GM23248 (cell line): ENCODE measurements around the gene KCNQ2. TPM values are rescaled to one million over a fixed set of nuclear protein-coding genes. Genes with fewer than 3 reads are reported as not detected.

Experiments
- DNase-seq: peaks from one replicate; pipeline ENCODE4 v3.0.0-alpha.2; 2015
- H2AFZ ChIP-seq: fragments of 200-600 bp; sonication (generic); 2 replicates; pipeline ENCODE4 v1.6.1; 2016; ENCODE audit warnings: antibody characterized with exemption
- H3F3A ChIP-seq: fragments of 200-600 bp; sonication (generic); 2 replicates; pipeline ENCODE4 v1.6.1; 2016; ENCODE audit warnings: mild to moderate bottlenecking, antibody characterized with exemption, mixed run types; ENCODE audit not compliant: insufficient read depth
- H3K27ac ChIP-seq: fragments of 200-600 bp; sonication (generic); 2 replicates; pipeline ENCODE4 v1.5.1; 2016; ENCODE audit warnings: mild to moderate bottlenecking
- H3K27me3 ChIP-seq: fragments of 200-600 bp; sonication (generic); replicated peaks from 2 replicates; pipeline ENCODE4 v1.6.1; 2016; ENCODE audit warnings: mild to moderate bottlenecking; ENCODE audit not compliant: insufficient read depth
- H3K36me3 ChIP-seq: fragments of 200-600 bp; sonication (generic); 2 replicates; pipeline ENCODE4 v1.6.1; 2016; ENCODE audit warnings: low read depth, mild to moderate bottlenecking
- H3K4me1 ChIP-seq: fragments of 200-600 bp; sonication (generic); 2 replicates; pipeline ENCODE4 v1.6.1; 2016; ENCODE audit warnings: mild to moderate bottlenecking; ENCODE audit not compliant: insufficient read depth
- H3K4me2 ChIP-seq: fragments of 200-600 bp; sonication (generic); one replicate; pipeline ENCODE4 v1.6.1; 2016; ENCODE audit warnings: mild to moderate bottlenecking; ENCODE audit not compliant: unreplicated experiment
- H3K4me3 ChIP-seq: fragments of 200-600 bp; sonication (generic); 2 replicates; pipeline ENCODE4 v1.5.1; 2016; ENCODE audit warnings: mild to moderate bottlenecking
- H3K79me2 ChIP-seq: fragments of 200-600 bp; sonication (generic); 2 replicates; pipeline ENCODE4 v1.6.1; 2016; ENCODE audit warnings: mild to moderate bottlenecking; ENCODE audit not compliant: insufficient read depth
- H3K9ac ChIP-seq: fragments of 200-600 bp; sonication (generic); 2 replicates; pipeline ENCODE4 v1.6.1; 2016; ENCODE audit warnings: mild to moderate bottlenecking
- H3K9me2 ChIP-seq: fragments of 200-600 bp; sonication (generic); 2 replicates; pipeline ENCODE4 v1.6.1; 2016; ENCODE audit warnings: mixed run types, mild to moderate bottlenecking, moderate library complexity; ENCODE audit not compliant: insufficient read depth
- H3K9me3 ChIP-seq: fragments of 200-600 bp; sonication (generic); one replicate; pipeline ENCODE4 v1.6.1; 2017; ENCODE audit warnings: low read depth
- H4K20me1 ChIP-seq: fragments of 200-600 bp; sonication (generic); 2 replicates; pipeline ENCODE4 v1.6.0; 2016; ENCODE audit not compliant: insufficient read depth
- EZH2 ChIP-seq: fragments of 200-600 bp; sonication (generic); IDR thresholded peaks from 2 replicates; pipeline ENCODE4 v1.6.1; 2018; ENCODE audit warnings: antibody characterized with exemption, mild to moderate bottlenecking; ENCODE audit not compliant: insufficient read depth, poor library complexity, severe bottlenecking
- EZH2phosphoT487 ChIP-seq: fragments of 200-600 bp; sonication (generic); IDR thresholded peaks from 2 replicates; pipeline ENCODE4 v1.6.1; 2018; ENCODE audit warnings: antibody characterized with exemption, moderate library complexity, mild to moderate bottlenecking, low read depth; ENCODE audit not compliant: insufficient read depth
- WGBS, 2 experiments: methylation state at CpG; one replicate each; pipeline ENCODE4 v1.1.6; 2015 to 2017; ENCODE audit warnings: low lambda C conversion rate in 2 of 2, low coverage in 1 of 2; ENCODE audit errors: missing lambda C conversion rate in 2 of 2; 5-methylcytosine and 5-hydroxymethylcytosine counted together
- in situ Hi-C: fragments of 300-500 bp; cut with MboI; formaldehyde crosslinking; loops from 2 replicates; pipeline ENCODE4 v1.15.0; 2020
- polyA plus RNA-seq: library from polyadenylated mRNA; unstranded; fragments of >200 nt; fragmentation: Nextera tagmentation; extraction: Ambion mirVana; gene quantifications from 2 replicates; pipeline ENCODE4 v1.2.1, GENCODE V29; 2016
- total RNA-seq: library from RNA; depleted of rRNA; stranded (reverse); fragments of >200 nt; shearing (Covaris generic); gene quantifications from 2 replicates; pipeline ENCODE4 v1.2.3, GENCODE V29; 2014

Gene KCNQ2
- total and polyA plus RNA-seq, 2 experiments from 2014 or later = 0.38 TPM; not detected in 1

DNA sequence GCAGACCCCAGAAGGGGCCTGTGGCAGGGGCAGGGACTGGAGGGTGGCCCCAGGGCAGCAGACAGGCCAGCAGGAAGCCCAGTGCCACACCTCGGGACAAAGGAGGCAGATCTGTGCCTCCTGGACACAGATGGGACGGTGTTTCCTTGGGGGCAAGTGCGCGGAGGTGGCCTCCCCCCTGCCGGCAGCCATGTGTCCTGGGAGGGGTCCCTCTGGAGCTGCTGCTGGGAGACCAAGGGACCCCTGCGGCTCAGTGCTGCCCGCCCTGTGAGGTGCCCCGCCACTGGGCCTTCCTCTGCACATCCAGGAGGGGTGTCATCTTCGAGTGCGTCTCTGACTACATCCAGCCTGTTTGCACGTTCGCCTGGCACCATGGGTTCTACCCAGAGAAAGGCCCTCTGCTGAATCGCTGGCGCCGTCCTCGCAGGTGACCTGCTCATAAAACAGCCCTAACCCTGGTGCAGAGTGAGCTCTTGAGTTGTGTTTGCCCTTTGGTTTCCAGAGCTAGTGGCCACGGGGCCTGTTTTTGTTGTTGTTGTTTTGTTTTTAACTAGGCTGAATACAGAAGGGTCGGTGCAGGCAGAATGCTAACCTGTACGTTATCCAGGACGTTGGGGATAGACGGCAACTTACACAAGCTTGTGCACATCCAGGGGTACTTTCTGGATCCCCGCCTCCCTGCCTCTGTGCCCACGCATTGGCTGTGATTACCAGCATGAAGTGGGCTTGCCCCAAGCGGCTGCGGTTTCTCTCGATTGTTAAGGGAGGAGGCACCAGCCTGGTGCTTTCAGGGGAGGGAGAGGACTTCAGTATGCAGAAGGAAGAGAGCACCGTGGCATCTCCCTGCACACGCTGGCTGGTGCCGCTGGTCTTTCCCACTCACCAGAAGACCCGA is 1.3 kb upstream of the KCNQ2 start:
- no peaks in the 10 kb centered on the region for H3F3A ChIP-seq
- H3K36me3 ChIP-seq = no peaks in the 10 kb centered on the region
- no peak for DNase-seq
- no peaks in the 10 kb centered on the region for H3K9me3 ChIP-seq
- no peaks in the 10 kb centered on the region for H4K20me1 ChIP-seq
- peaks cover 45% of the 10 kb centered on the region for H3K27me3 ChIP-seq
- no peak overlapping the region for H3K9ac ChIP-seq
- H3K4me2 ChIP-seq = no peak overlapping the region
- no peak overlapping the region for H3K4me3 ChIP-seq
- in situ Hi-C loops = no loop called here
- no peak overlapping the region for H2AFZ ChIP-seq
- 20 to 23% methylated on average over 25 to 30 of the region's 30 CpGs for WGBS, 2 experiments
- H3K27ac ChIP-seq = no peak overlapping the region
- H3K9me2 ChIP-seq = no peaks in the 10 kb centered on the region
- H3K79me2 ChIP-seq = no peaks in the 10 kb centered on the region
- no peaks in the 10 kb centered on the region for H3K4me1 ChIP-seq
- TF ChIP-seq EZH2 (no peak), EZH2phosphoT487 (no peak)

DNA sequence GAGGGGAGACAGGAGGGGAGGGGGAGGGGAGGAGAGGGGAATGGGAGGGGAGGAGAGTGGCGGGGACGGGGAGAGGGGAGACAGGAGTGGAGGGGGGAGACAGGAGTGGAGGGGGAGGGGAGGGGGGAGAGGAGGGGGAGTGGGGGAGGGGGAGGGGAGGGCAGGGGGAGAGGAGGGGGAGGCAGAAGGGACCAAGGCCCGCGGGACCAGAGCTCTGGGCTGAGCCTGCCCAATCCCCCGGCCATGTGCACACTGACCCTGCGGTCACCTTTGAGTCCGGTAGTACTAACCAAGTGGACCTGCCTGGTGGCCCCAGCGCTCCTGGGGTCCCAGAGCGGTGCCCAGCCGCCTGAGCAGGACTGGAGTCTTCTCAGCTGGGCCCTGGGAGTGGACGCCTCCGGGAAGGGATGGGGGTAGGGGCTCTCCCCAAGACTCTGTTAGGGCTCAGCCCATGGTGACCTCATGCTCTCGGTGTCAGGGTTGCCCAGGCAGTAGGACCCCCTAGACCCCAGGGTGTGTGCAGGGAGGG is 471 bp upstream of the KCNQ2 start:
- no peak overlapping the region for H3K9ac ChIP-seq
- no peak for DNase-seq
- H3K9me2 ChIP-seq = no peaks in the 10 kb centered on the region
- no peak overlapping the region for H3K4me2 ChIP-seq
- no peaks in the 10 kb centered on the region for H3K36me3 ChIP-seq
- H3K79me2 ChIP-seq = no peaks in the 10 kb centered on the region
- no peak overlapping the region for H3K4me3 ChIP-seq
- H3K4me1 ChIP-seq = no peaks in the 10 kb centered on the region
- 43 to 47% methylated on average over 9 to 13 of the region's 13 CpGs for WGBS, 2 experiments
- H3F3A ChIP-seq = no peaks in the 10 kb centered on the region
- H4K20me1 ChIP-seq = no peaks in the 10 kb centered on the region
- in situ Hi-C loops = no loop called here
- TF ChIP-seq EZH2phosphoT487 (no peak), EZH2 (no peak)
- no peaks in the 10 kb centered on the region for H3K9me3 ChIP-seq
- no peak overlapping the region for H3K27ac ChIP-seq
- no peak overlapping the region for H2AFZ ChIP-seq
- H3K27me3 ChIP-seq = peaks cover 51% of the 10 kb centered on the region

DNA sequence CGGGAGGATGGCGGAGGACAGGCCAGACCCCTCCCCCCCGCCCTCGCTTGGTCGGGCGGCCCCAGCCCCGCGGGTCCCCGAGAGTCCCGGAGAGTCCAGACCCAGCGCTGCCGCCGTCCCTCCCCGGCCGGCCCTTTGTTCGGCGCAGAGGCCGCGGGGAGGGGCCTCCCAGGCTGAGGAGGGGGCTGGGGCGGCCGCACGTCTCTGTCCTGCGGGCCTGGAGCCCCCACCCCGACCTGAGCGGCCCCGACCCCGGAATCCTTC is 806 bp downstream of the KCNQ2 start:
- no peak for DNase-seq
- no peak overlapping the region for H3K9ac ChIP-seq
- no peak overlapping the region for H3K4me2 ChIP-seq
- in situ Hi-C loops = no loop called here
- H3K4me1 ChIP-seq = no peaks in the 10 kb centered on the region
- peaks cover 61% of the 10 kb centered on the region for H3K27me3 ChIP-seq
- no peaks in the 10 kb centered on the region for H3K36me3 ChIP-seq
- WGBS, 2 experiments = 5% methylated on average over 14 of the region's 27 CpGs; no CpG with 5 or more reads in 1 of the 2 experiments
- no peak for TF ChIP-seq EZH2
- no peak for TF ChIP-seq EZH2phosphoT487
- H3K27ac ChIP-seq = no peak overlapping the region
- H3K79me2 ChIP-seq = no peaks in the 10 kb centered on the region
- H3K4me3 ChIP-seq = no peak overlapping the region
- H3F3A ChIP-seq = no peaks in the 10 kb centered on the region
- no peak overlapping the region for H2AFZ ChIP-seq
- no peaks in the 10 kb centered on the region for H3K9me3 ChIP-seq
- no peaks in the 10 kb centered on the region for H4K20me1 ChIP-seq
- H3K9me2 ChIP-seq = no peaks in the 10 kb centered on the region

DNA sequence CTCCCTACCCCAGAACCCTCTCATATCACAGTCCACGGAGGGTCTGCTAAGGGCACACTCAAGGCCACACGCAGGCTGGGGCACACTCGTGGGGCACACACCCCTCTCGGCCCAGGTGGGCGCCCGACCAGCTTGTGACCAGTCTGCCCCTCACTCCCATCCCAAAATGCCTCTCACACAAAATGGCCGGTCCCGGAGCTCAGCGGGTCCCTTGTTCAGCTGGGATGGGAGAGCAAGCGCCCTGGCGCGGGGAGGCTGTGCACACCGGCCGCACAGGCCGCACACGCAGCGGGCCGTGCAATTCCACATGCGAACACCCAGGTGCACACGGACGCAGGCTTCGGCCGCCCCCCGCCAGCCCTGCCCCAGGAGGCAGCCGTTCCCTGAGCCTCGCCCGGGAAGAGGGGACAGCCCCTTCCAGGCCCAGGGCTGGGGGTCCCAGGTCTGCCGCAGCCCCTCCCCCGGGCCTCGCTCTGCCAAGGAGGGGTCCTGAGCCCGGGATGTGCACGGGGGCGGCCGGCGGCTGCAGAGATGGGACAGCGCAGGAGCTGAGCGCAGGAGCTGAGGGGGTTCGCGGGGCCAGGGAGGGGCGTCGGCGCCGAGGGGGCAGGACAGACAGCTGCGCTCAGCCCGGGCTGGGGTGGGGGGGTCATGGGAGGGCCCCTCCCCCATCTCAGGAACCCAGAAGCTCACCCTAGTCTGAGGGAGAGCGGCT is 1.3 kb downstream of the KCNQ2 start:
- no peak for TF ChIP-seq EZH2phosphoT487
- no peak for TF ChIP-seq EZH2
- no peak overlapping the region for H3K4me2 ChIP-seq

More for the DNA sequence above, 1.3 kb downstream of the KCNQ2 start:
- Histone ChIP-seq H2AFZ (no peak overlapping the region), H3K9me3 (no peaks in the 10 kb centered on the region), H3F3A (no peaks in the 10 kb centered on the region), H3K27me3 (peaks cover 57% of the 10 kb centered on the region), H3K27ac (no peak overlapping the region), H3K9ac (no peak overlapping the region), H3K36me3 (no peaks in the 10 kb centered on the region), H3K79me2 (no peaks in the 10 kb centered on the region), H4K20me1 (no peaks in the 10 kb centered on the region), H3K9me2 (no peaks in the 10 kb centered on the region), H3K4me1 (no peaks in the 10 kb centered on the region), H3K4me3 (no peak overlapping the region)
- in situ Hi-C loops = no loop called here
- DNase-seq = no peak
- 10 to 12% methylated on average over 34 to 44 of the region's 46 CpGs for WGBS, 2 experiments
